Chondrocyte (in vitro differentiated cells): ENCODE results near the gene SYNGR4. TPM values are rescaled to one million over a fixed set of nuclear protein-coding genes. Genes with fewer than 3 reads are reported as not detected.

ENCODE experiments used
- DNase-seq: peaks from one replicate; pipeline ENCODE4 v3.0.0; 2021; ENCODE audit warnings: mixed read lengths, low spot score
- H3K27ac Mint-ChIP-seq: one replicate; pipeline ENCODE4 v1.8.0; 2021; ENCODE audit warnings: mild to moderate bottlenecking, moderate library complexity, mixed read lengths; ENCODE audit not compliant: unreplicated experiment
- H3K27me3 Mint-ChIP-seq: 2 replicates; pipeline ENCODE4 v1.8.0; 2021; ENCODE audit warnings: low read depth, mixed read lengths
- H3K36me3 Mint-ChIP-seq: 2 replicates; pipeline ENCODE4 v1.8.0; 2021; ENCODE audit warnings: low read depth, mixed read lengths
- H3K4me1 Mint-ChIP-seq: 2 replicates; pipeline ENCODE4 v1.8.0; 2021; ENCODE audit warnings: low read depth, mild to moderate bottlenecking, mixed read lengths
- H3K4me3 Mint-ChIP-seq: one replicate; pipeline ENCODE4 v1.8.0; 2021; ENCODE audit warnings: mild to moderate bottlenecking, moderate library complexity, mixed read lengths; ENCODE audit not compliant: unreplicated experiment
- H3K9me3 Mint-ChIP-seq: 2 replicates; pipeline ENCODE4 v1.8.0; 2021; ENCODE audit warnings: low read depth, mixed read lengths
- CTCF ChIP-seq: fragments of 200-600 bp; sonication (generic); IDR thresholded peaks from 2 replicates; pipeline ENCODE4 v1.5.0; 2021; ENCODE audit warnings: antibody characterized with exemption, mild to moderate bottlenecking, moderate library complexity
- total RNA-seq: library from RNA; stranded (reverse); gene quantifications from 3 replicates; pipeline ENCODE4 v1.2.1, GENCODE V29; 2021

SYNGR4 gene
- total RNA-seq, 1 donor from 2014 or later: not detected

- H3K4me1 Mint-ChIP-seq: peaks cover 3% of the 10 kb centered on the region
- no peaks in the 10 kb centered on the region for H3K36me3 Mint-ChIP-seq
- no peaks in the 10 kb centered on the region for H3K9me3 Mint-ChIP-seq
- H3K27ac Mint-ChIP-seq: no peak overlapping the region
- no peaks in the 10 kb centered on the region for H3K27me3 Mint-ChIP-seq
- no peak overlapping the region for H3K4me3 Mint-ChIP-seq
- no peak for TF ChIP-seq CTCF
- DNase-seq: no peak
Measured at GRCh38 chr19:48338802-48339503, 25.2 kb upstream of the SYNGR4 start.

- H3K36me3 Mint-ChIP-seq: no peaks in the 10 kb centered on the region
- H3K4me1 Mint-ChIP-seq: no peaks in the 10 kb centered on the region
- no peaks in the 10 kb centered on the region for H3K9me3 Mint-ChIP-seq
- H3K4me3 Mint-ChIP-seq: no peak overlapping the region
- no peak overlapping the region for H3K27ac Mint-ChIP-seq
- no peak for DNase-seq
- no peak for TF ChIP-seq CTCF
- no peaks in the 10 kb centered on the region for H3K27me3 Mint-ChIP-seq
Measured at GRCh38 chr19:48340995-48341394, 23.2 kb upstream of the SYNGR4 start.

- no peak overlapping the region for H3K27ac Mint-ChIP-seq
- no peak for TF ChIP-seq CTCF
- no peaks in the 10 kb centered on the region for H3K27me3 Mint-ChIP-seq
- no peaks in the 10 kb centered on the region for H3K9me3 Mint-ChIP-seq
- no peak for DNase-seq
- no peak overlapping the region for H3K4me3 Mint-ChIP-seq
- no peaks in the 10 kb centered on the region for H3K4me1 Mint-ChIP-seq
- no peaks in the 10 kb centered on the region for H3K36me3 Mint-ChIP-seq
Measured at GRCh38 chr19:48341515-48342413, 22.4 kb upstream of the SYNGR4 start.

- no peak for TF ChIP-seq CTCF
- DNase-seq: no peak
- H3K27me3 Mint-ChIP-seq: no peaks in the 10 kb centered on the region
- H3K36me3 Mint-ChIP-seq: no peaks in the 10 kb centered on the region
- H3K27ac Mint-ChIP-seq: no peak overlapping the region
- H3K4me3 Mint-ChIP-seq: no peak overlapping the region
- H3K9me3 Mint-ChIP-seq: no peaks in the 10 kb centered on the region
- no peaks in the 10 kb centered on the region for H3K4me1 Mint-ChIP-seq
Measured at GRCh38 chr19:48342414-48342738, 21.8 kb upstream of the SYNGR4 start.

- Mint-ChIP-seq H3K9me3 (no peaks in the 10 kb centered on the region), H3K4me1 (peaks cover under 1% of the 10 kb centered on the region), H3K4me3 (no peak overlapping the region), H3K27me3 (no peaks in the 10 kb centered on the region), H3K36me3 (no peaks in the 10 kb centered on the region), H3K27ac (no peak overlapping the region)
- DNase-seq: no peak
- no peak for TF ChIP-seq CTCF
Measured at GRCh38 chr19:48342841-48343540, 21.2 kb upstream of the SYNGR4 start.
